ENCODE measurements around the gene MACROD1.

GRCh38 chr11:64052436-64052835 is 113.5 kb downstream of the MACROD1 start:
- TF ChIP-seq POLR2A (IDR thresholded peaks at IDR 0.05), result no peak
- no peak for TF ChIP-seq CTCF (IDR thresholded peaks at IDR 0.05)

All from prostate gland (tissue), 2 donors.